WTC11 (cell line): Measurements from ENCODE around the gene DOHH. TPM values are rescaled to one million over a fixed set of nuclear protein-coding genes. Genes with fewer than 3 reads are reported as not detected.

ENCODE experiments used
- ATAC-seq: fragments of 200-7000 bp; cut with Tn5 transposase; 2 replicates; pipeline ENCODE4 v1.10.0; 2021; ENCODE audit warnings: mild to moderate bottlenecking, moderate library complexity
- CTCF ChIA-PET: fragments of 300-600 bp; sonication (Branson Sonifier 250); formaldehyde crosslinking; loops from one replicate; lab custom pipeline; 2021; ENCODE audit warnings: antibody characterized with exemption; lab: Charles Lee
- POLR2A ChIA-PET: fragments of 350-600 bp; sonication (Branson Sonifier 250); formaldehyde crosslinking; loops from one replicate; lab custom pipeline; 2021; ENCODE audit warnings: antibody characterized with exemption; lab: Charles Lee
- DNase-seq: peaks from one replicate; pipeline ENCODE4 v3.0.0; 2021; ENCODE audit warnings: low spot score
- H3K27ac Mint-ChIP-seq: 2 replicates; pipeline ENCODE4 v1.8.0; 2021; ENCODE audit warnings: mixed read lengths
- H3K27me3 Mint-ChIP-seq: 2 replicates; pipeline ENCODE4 v1.8.0; 2021; ENCODE audit warnings: low read depth, mild to moderate bottlenecking, moderate library complexity, mixed read lengths
- H3K36me3 Mint-ChIP-seq: 2 replicates; pipeline ENCODE4 v1.8.0; 2021; ENCODE audit warnings: mixed read lengths
- H3K4me1 Mint-ChIP-seq: 2 replicates; pipeline ENCODE4 v1.8.0; 2022; ENCODE audit warnings: mixed read lengths
- H3K4me3 Mint-ChIP-seq: 2 replicates; pipeline ENCODE4 v1.8.0; 2021; ENCODE audit warnings: mild to moderate bottlenecking, moderate library complexity, mixed read lengths
- H3K9me3 Mint-ChIP-seq: 2 replicates; pipeline ENCODE4 v1.8.0; 2021; ENCODE audit warnings: mixed read lengths
- ATF1 ChIP-seq: sonication (generic); formaldehyde crosslinking; IDR thresholded peaks from 2 replicates; pipeline ENCODE4 v1.8.1; 2023; ENCODE audit warnings: mild to moderate bottlenecking, moderate library complexity, missing genetic modification reagents
- CREB1 ChIP-seq: sonication (generic); formaldehyde crosslinking; IDR thresholded peaks from 2 replicates; pipeline ENCODE4 v1.8.0; 2023; ENCODE audit warnings: mild to moderate bottlenecking, missing genetic modification reagents
- ESRRA ChIP-seq: sonication (generic); formaldehyde crosslinking; IDR thresholded peaks from 2 replicates; pipeline ENCODE4 v1.8.1; 2022; ENCODE audit warnings: mild to moderate bottlenecking, missing genetic modification reagents, borderline replicate concordance
- GRHL2 ChIP-seq: fragments of 250-450 bp; sonication (Bioruptor Pico); IDR thresholded peaks from 2 replicates; pipeline ENCODE4 v1.8.0; 2022; ENCODE audit warnings: mild to moderate bottlenecking, moderate library complexity; ENCODE audit not compliant: insufficient replicate concordance, severe bottlenecking
- NR3C1 ChIP-seq: sonication (generic); formaldehyde crosslinking; conservative IDR thresholded peaks from 2 replicates; pipeline ENCODE4 v1.8.1; 2023; ENCODE audit warnings: low read depth, mild to moderate bottlenecking, missing genetic modification reagents
- OVOL2 ChIP-seq: fragments of 250-450 bp; sonication (Bioruptor Pico); IDR thresholded peaks from 2 replicates; pipeline ENCODE4 v1.9.0; 2021; ENCODE audit warnings: mild to moderate bottlenecking, borderline replicate concordance
- ZNF671 ChIP-seq: fragments of 250-450 bp; sonication (Bioruptor Pico); IDR thresholded peaks from 2 replicates; pipeline ENCODE4 v1.8.0; 2021; ENCODE audit warnings: mild to moderate bottlenecking
- total RNA-seq: library from RNA; stranded (reverse); gene quantifications from 3 replicates; pipeline ENCODE4 v1.2.3, GENCODE V29; 2021
- TF ChIP-seq, protein P1 (sequence below): fragments of 250-450 bp; sonication (Bioruptor Pico); IDR thresholded peaks from 2 replicates; pipeline ENCODE4 v1.9.0; 2021; ENCODE audit warnings: mild to moderate bottlenecking
- TF ChIP-seq, protein P2 (sequence below): sonication (generic); formaldehyde crosslinking; IDR thresholded peaks from 2 replicates; pipeline ENCODE4 v1.8.1; 2022; ENCODE audit warnings: missing genetic modification reagents, borderline replicate concordance
- TF ChIP-seq, protein P3 (sequence below): sonication (generic); formaldehyde crosslinking; conservative IDR thresholded peaks from 2 replicates; pipeline ENCODE4 v1.8.1; 2022; ENCODE audit warnings: mild to moderate bottlenecking, missing genetic modification reagents
- TF ChIP-seq, protein P4 (sequence below): sonication (generic); formaldehyde crosslinking; IDR thresholded peaks from 2 replicates; pipeline ENCODE4 v1.8.0; 2022; ENCODE audit warnings: missing genetic modification reagents
- TF ChIP-seq, protein P5 (sequence below): sonication (generic); formaldehyde crosslinking; IDR thresholded peaks from 2 replicates; pipeline ENCODE4 v1.8.1; 2023; ENCODE audit warnings: mild to moderate bottlenecking, missing genetic modification reagents
- TF ChIP-seq, protein P6 (sequence below): sonication (generic); formaldehyde crosslinking; IDR thresholded peaks from 2 replicates; pipeline ENCODE4 v1.8.1; 2022; ENCODE audit warnings: low read depth, missing genetic modification reagents, borderline replicate concordance
- TF ChIP-seq, protein P7 (sequence below): sonication (generic); formaldehyde crosslinking; IDR thresholded peaks from 2 replicates; pipeline ENCODE4 v1.8.0; 2023; ENCODE audit warnings: missing genetic modification reagents, mild to moderate bottlenecking, borderline replicate concordance
- TF ChIP-seq, protein P8 (sequence below): sonication (generic); formaldehyde crosslinking; IDR thresholded peaks from 2 replicates; pipeline ENCODE4 v1.8.1; 2023; ENCODE audit warnings: mild to moderate bottlenecking, missing genetic modification reagents

The DOHH gene
- total RNA-seq, 1 experiment from 2014 or later, result 22.2 TPM

DNA sequence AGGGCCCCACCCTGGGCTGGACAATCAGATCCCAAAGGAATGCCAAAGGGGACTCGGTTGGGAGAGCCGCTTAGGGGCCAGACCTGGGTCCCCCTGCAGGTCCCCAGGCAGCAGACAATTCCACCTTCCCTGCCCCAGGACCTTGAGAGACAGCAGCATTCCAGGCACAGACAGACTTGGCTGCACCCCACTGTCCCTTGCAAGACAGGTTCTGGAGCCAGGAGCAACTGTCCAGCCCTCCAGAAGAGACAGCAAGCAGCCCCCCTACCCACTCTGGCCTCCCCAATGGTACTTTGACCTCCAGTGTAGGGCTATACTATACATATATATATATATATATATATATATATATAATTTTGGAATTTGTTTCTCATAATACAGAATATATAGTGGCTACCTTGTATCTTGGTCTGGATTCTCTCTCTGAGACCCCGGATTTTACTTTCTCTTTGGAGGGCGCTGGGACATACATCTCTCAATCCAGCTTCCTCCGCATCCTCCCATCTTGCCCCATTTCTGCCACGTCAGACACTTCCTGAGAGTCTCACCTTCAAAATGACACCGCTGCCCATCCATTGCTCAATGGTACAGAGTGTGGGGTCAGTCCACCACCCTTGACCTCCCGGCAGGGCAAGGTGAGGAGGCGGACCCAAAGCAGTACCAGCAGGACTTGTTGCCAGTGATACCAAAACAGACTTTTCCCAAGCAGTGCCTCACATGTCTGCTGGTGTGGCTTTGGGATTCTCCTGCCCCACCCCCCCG is 32.9 kb downstream of the DOHH start (continued):
- TF ChIP-seq, protein P1, sequence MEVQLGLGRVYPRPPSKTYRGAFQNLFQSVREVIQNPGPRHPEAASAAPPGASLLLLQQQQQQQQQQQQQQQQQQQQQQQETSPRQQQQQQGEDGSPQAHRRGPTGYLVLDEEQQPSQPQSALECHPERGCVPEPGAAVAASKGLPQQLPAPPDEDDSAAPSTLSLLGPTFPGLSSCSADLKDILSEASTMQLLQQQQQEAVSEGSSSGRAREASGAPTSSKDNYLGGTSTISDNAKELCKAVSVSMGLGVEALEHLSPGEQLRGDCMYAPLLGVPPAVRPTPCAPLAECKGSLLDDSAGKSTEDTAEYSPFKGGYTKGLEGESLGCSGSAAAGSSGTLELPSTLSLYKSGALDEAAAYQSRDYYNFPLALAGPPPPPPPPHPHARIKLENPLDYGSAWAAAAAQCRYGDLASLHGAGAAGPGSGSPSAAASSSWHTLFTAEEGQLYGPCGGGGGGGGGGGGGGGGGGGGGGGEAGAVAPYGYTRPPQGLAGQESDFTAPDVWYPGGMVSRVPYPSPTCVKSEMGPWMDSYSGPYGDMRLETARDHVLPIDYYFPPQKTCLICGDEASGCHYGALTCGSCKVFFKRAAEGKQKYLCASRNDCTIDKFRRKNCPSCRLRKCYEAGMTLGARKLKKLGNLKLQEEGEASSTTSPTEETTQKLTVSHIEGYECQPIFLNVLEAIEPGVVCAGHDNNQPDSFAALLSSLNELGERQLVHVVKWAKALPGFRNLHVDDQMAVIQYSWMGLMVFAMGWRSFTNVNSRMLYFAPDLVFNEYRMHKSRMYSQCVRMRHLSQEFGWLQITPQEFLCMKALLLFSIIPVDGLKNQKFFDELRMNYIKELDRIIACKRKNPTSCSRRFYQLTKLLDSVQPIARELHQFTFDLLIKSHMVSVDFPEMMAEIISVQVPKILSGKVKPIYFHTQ (CRISPR knock-in tag), result no peak
- TF ChIP-seq, protein P2, sequence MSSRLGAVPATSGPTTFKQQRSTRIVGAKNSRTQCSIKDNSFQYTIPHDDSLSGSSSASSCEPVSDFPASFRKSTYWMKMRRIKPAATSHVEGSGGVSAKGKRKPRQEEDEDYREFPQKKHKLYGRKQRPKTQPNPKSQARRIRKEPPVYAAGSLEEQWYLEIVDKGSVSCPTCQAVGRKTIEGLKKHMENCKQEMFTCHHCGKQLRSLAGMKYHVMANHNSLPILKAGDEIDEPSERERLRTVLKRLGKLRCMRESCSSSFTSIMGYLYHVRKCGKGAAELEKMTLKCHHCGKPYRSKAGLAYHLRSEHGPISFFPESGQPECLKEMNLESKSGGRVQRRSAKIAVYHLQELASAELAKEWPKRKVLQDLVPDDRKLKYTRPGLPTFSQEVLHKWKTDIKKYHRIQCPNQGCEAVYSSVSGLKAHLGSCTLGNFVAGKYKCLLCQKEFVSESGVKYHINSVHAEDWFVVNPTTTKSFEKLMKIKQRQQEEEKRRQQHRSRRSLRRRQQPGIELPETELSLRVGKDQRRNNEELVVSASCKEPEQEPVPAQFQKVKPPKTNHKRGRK, result no peak
- TF ChIP-seq, protein P3, sequence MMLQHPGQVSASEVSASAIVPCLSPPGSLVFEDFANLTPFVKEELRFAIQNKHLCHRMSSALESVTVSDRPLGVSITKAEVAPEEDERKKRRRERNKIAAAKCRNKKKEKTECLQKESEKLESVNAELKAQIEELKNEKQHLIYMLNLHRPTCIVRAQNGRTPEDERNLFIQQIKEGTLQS (CRISPR knock-in tag), result no peak
- TF ChIP-seq CREB1 (CRISPR knock-in tag), result no peak

DNA sequence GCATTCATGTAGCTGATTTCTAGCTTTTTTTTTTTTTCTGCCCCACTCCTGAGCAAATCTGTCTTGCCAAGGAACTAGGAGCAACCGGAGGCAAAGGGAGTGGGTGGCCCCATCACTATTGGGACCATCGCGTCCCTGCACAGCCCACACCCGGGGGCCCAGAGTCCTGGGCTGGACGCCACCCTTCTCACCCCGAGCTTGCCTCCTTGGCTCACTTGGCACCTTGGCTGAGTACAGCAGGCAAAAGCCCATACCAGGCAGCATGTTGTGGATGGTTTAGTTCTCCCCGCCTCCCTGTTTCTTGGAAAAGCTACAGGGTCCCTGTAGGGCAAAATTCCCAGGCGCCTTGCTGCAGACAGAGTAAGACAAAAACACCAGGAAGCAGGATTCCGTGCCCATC is 33.8 kb downstream of the DOHH start:
- H3K36me3 Mint-ChIP-seq, result peaks cover 5% of the 10 kb centered on the region
- POLR2A ChIA-PET, result interaction anchor here (0.7 kb wide), 1 partner anchor 56 kb away, joined by 4 read pairs; no protein-coding TSS in a partner anchor
- TF ChIP-seq, protein P4, sequence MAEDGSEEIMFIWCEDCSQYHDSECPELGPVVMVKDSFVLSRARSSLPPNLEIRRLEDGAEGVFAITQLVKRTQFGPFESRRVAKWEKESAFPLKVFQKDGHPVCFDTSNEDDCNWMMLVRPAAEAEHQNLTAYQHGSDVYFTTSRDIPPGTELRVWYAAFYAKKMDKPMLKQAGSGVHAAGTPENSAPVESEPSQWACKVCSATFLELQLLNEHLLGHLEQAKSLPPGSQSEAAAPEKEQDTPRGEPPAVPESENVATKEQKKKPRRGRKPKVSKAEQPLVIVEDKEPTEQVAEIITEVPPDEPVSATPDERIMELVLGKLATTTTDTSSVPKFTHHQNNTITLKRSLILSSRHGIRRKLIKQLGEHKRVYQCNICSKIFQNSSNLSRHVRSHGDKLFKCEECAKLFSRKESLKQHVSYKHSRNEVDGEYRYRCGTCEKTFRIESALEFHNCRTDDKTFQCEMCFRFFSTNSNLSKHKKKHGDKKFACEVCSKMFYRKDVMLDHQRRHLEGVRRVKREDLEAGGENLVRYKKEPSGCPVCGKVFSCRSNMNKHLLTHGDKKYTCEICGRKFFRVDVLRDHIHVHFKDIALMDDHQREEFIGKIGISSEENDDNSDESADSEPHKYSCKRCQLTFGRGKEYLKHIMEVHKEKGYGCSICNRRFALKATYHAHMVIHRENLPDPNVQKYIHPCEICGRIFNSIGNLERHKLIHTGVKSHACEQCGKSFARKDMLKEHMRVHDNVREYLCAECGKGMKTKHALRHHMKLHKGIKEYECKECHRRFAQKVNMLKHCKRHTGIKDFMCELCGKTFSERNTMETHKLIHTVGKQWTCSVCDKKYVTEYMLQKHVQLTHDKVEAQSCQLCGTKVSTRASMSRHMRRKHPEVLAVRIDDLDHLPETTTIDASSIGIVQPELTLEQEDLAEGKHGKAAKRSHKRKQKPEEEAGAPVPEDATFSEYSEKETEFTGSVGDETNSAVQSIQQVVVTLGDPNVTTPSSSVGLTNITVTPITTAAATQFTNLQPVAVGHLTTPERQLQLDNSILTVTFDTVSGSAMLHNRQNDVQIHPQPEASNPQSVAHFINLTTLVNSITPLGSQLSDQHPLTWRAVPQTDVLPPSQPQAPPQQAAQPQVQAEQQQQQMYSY, result no peak
- TF ChIP-seq, protein P5, sequence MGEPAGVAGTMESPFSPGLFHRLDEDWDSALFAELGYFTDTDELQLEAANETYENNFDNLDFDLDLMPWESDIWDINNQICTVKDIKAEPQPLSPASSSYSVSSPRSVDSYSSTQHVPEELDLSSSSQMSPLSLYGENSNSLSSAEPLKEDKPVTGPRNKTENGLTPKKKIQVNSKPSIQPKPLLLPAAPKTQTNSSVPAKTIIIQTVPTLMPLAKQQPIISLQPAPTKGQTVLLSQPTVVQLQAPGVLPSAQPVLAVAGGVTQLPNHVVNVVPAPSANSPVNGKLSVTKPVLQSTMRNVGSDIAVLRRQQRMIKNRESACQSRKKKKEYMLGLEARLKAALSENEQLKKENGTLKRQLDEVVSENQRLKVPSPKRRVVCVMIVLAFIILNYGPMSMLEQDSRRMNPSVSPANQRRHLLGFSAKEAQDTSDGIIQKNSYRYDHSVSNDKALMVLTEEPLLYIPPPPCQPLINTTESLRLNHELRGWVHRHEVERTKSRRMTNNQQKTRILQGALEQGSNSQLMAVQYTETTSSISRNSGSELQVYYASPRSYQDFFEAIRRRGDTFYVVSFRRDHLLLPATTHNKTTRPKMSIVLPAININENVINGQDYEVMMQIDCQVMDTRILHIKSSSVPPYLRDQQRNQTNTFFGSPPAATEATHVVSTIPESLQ (CRISPR knock-in tag), result no peak
- TF ChIP-seq, protein P6, sequence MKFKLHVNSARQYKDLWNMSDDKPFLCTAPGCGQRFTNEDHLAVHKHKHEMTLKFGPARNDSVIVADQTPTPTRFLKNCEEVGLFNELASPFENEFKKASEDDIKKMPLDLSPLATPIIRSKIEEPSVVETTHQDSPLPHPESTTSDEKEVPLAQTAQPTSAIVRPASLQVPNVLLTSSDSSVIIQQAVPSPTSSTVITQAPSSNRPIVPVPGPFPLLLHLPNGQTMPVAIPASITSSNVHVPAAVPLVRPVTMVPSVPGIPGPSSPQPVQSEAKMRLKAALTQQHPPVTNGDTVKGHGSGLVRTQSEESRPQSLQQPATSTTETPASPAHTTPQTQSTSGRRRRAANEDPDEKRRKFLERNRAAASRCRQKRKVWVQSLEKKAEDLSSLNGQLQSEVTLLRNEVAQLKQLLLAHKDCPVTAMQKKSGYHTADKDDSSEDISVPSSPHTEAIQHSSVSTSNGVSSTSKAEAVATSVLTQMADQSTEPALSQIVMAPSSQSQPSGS (CRISPR knock-in tag), result no peak
- TF ChIP-seq ATF1 (CRISPR knock-in tag), result no peak
- TF ChIP-seq ESRRA (CRISPR knock-in tag), result no peak
- no peak for TF ChIP-seq OVOL2 (CRISPR knock-in tag)
- no peak for TF ChIP-seq GRHL2 (CRISPR knock-in tag)
- TF ChIP-seq ZNF671 (CRISPR knock-in tag), result no peak
- TF ChIP-seq, protein P7, sequence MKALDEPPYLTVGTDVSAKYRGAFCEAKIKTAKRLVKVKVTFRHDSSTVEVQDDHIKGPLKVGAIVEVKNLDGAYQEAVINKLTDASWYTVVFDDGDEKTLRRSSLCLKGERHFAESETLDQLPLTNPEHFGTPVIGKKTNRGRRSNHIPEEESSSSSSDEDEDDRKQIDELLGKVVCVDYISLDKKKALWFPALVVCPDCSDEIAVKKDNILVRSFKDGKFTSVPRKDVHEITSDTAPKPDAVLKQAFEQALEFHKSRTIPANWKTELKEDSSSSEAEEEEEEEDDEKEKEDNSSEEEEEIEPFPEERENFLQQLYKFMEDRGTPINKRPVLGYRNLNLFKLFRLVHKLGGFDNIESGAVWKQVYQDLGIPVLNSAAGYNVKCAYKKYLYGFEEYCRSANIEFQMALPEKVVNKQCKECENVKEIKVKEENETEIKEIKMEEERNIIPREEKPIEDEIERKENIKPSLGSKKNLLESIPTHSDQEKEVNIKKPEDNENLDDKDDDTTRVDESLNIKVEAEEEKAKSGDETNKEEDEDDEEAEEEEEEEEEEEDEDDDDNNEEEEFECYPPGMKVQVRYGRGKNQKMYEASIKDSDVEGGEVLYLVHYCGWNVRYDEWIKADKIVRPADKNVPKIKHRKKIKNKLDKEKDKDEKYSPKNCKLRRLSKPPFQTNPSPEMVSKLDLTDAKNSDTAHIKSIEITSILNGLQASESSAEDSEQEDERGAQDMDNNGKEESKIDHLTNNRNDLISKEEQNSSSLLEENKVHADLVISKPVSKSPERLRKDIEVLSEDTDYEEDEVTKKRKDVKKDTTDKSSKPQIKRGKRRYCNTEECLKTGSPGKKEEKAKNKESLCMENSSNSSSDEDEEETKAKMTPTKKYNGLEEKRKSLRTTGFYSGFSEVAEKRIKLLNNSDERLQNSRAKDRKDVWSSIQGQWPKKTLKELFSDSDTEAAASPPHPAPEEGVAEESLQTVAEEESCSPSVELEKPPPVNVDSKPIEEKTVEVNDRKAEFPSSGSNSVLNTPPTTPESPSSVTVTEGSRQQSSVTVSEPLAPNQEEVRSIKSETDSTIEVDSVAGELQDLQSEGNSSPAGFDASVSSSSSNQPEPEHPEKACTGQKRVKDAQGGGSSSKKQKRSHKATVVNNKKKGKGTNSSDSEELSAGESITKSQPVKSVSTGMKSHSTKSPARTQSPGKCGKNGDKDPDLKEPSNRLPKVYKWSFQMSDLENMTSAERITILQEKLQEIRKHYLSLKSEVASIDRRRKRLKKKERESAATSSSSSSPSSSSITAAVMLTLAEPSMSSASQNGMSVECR, result no peak
- no peak for TF ChIP-seq NR3C1
- TF ChIP-seq, protein P8, sequence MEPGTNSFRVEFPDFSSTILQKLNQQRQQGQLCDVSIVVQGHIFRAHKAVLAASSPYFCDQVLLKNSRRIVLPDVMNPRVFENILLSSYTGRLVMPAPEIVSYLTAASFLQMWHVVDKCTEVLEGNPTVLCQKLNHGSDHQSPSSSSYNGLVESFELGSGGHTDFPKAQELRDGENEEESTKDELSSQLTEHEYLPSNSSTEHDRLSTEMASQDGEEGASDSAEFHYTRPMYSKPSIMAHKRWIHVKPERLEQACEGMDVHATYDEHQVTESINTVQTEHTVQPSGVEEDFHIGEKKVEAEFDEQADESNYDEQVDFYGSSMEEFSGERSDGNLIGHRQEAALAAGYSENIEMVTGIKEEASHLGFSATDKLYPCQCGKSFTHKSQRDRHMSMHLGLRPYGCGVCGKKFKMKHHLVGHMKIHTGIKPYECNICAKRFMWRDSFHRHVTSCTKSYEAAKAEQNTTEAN, result no peak
- TF ChIP-seq, all 79 proteins: peak for 0
- Mint-ChIP-seq H3K27me3 (peaks cover 79% of the 10 kb centered on the region), H3K27ac (no peak overlapping the region), H3K4me3 (no peak overlapping the region), H3K4me1 (peaks cover 7% of the 10 kb centered on the region), H3K9me3 (peaks cover 8% of the 10 kb centered on the region)
- CTCF ChIA-PET, result interaction anchor here (0.7 to 1.0 kb wide), 4 partner anchors 13 to 600 kb away, joined by 3 to 4 read pairs (median 3); partner anchors contain the start of gene ZNF556
- ATAC-seq (no peak), DNase-seq (no peak)
